GM19467 (cell line): Measurements from ENCODE around the gene RAMACL.
"Not testable (repeated sequence)": the region's sequence is repeated elsewhere in the genome, so short reads cannot be mapped to it uniquely, and the experiment has no call there.

ENCODE experiments used
- ATAC-seq: cut with Tn5 transposase; IDR thresholded peaks from one replicate; pipeline ENCODE4 v1.9.1; 2021; ENCODE audit warnings: mild to moderate bottlenecking, moderate library complexity; ENCODE audit not compliant: unreplicated experiment

The RAMACL gene

DNA sequence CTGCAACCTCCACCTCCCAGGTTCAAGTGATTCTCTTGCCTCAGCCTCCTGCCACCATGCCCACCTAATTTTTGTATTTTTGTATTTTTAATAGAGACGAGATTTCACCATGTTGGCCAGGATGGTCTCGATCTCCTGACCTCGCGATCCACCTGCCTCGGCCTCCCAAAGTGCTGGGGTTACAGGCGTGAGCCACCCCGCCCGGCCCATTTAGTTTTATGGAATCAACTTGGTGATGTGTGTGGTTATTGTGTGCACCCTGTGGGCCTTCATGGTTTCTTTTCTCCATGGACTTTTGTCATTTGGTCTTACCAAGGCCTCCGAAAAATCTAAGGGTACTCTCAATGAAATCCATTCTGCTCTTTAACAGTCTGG, 47.5 kb downstream of the RAMACL start:
- ATAC-seq, result not testable (repeated sequence)

DNA sequence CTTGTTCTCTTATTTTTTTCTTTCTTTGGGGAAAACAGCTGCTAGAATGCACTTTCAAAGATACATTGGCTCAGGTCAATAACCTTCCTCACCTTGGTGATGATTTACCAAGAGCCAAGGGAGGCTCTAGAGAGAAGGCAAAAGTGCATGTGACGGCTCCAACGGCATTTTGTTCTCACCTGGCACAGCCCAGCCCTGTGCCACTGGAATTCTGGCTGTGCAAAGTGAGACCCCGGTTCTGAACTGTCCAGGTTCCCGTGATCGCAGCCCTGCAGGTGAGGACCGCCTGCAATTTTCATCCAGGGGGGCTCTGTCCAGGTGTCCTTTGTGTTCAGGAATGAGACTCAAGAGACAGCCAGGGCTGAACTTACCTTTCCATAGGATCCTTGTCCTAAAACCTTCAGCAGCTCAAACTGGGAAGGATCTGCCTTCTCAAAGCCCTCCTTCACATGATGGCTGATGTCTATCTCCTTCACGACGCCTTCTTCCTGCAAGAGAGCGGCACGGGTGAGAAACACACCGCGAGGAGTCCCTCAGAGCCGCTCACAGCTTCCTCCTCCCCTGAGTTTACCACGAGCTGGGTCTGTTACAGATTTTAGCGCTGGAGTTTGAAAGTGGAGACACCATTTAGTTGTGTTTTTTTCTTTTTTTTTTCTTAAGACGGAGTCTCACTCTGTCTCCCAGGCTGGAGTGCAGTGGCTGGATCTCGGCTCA, 48.0 kb downstream of the RAMACL start:
- ATAC-seq, result no peak

DNA sequence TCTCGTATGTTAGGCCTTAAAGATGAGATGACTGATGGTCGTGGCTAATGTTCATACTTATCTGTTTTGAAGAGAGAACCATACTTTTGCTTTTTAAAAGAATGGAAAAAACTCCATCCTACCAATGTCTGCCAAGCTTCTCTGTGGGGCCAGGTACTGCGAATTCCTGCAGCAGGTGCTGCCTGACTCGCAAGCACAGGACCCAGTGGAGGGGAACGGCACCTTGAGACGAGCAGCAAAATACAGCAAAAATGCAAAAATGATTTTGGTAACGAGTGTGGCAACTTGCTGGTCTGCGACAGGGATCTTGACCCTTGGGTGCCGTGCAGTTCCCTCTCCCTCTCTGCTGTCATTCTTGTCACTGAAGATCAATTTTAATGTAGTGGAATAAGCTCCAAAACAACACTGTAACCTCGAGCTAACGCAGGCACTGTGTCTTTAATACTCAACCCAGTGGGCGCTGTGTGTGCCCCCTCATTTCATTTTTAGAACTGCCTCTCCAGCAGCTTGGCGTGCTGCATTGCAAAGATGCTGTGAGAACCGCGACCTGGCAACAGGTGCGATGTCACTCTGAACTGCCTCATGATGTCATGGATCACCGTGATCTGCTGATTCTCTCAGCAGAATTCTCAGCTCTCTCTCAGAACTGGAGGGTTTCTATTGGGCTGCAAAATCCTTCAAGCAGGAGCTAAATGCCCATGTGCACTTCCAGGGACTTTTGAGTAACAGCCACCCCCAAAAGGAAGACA, 51.6 kb downstream of the RAMACL start:
- no peak for ATAC-seq

DNA sequence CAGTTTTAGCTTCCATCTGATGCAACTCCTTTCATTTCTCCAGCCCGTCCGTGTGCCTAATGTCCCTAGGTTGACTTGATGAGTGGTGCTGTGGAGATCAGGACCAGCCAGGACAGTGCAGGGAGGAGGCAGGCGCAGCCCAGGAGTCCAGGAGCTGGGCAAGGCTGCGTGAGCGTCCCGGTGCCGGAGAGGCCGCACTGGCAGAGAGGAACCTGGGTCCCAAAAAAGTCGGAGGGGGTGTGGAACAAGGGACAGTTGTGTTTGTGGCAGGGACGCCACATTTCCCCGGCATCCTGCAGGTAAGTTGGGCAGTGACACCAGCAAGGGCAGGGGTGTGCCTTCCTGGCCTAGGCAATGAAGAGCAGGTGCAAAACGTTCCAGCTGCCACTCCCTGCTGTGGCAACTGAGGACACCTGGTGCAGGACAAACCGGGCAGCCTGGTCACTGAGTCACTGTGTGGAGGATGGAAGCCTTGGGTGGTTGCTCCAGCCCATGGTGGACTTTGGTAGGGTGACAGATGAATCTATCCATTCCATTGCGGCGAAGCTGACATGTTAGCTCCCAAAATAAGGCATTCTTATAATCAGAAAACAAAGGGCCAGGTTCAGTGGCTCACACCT, 53.2 kb downstream of the RAMACL start:
- no peak for ATAC-seq
